A673 (cell line): Measurements from ENCODE around the gene DSTN. TPM values are rescaled to one million over a fixed set of nuclear protein-coding genes. Genes with fewer than 3 reads are reported as not detected.
A peak's percentile ranks its signal among the peaks of the same experiment; 100 is the strongest.

Experiments
- BruUV-seq: library from RNA; stranded (reverse); fragments of 400-500 nt; replicated peaks from 2 replicates; lab custom pipeline; 2021; lab: Mats Ljungman, UMichigan
- CTCF ChIA-PET: fragments of 300-600 bp; sonication (Branson Sonifier 250); formaldehyde crosslinking; loops from one replicate; lab custom pipeline; 2022; ENCODE audit warnings: antibody characterized with exemption; lab: Charles Lee
- POLR2A ChIA-PET: fragments of 300-600 bp; sonication (Branson Sonifier 250); formaldehyde crosslinking; loops from one replicate; lab custom pipeline; 2022; ENCODE audit warnings: antibody characterized with exemption; ENCODE audit not compliant: low non-redundant PET; lab: Charles Lee
- DNase-seq: peaks from one replicate; pipeline ENCODE4 v3.0.0-alpha.2; 2015; ENCODE audit warnings: low spot score
- H3K27ac ChIP-seq: fragments of 200-600 bp; sonication (generic); 2 replicates; pipeline ENCODE4 v1.5.1; 2016; ENCODE audit warnings: mixed run types, low read depth, mild to moderate bottlenecking, mixed read lengths, antibody characterized with exemption, low read length; ENCODE audit not compliant: poor library complexity, severe bottlenecking
- H3K27me3 ChIP-seq: fragments of 200-600 bp; sonication (generic); replicated peaks from 2 replicates; pipeline ENCODE4 v1.6.1; 2017; ENCODE audit warnings: mixed run types, low read depth, mild to moderate bottlenecking, mixed read lengths, antibody characterized with exemption, low read length; ENCODE audit not compliant: insufficient read depth, poor library complexity
- H3K36me3 ChIP-seq: fragments of 200-600 bp; sonication (generic); 2 replicates; pipeline ENCODE4 v1.6.1; 2016; ENCODE audit warnings: mixed run types, mild to moderate bottlenecking, mixed read lengths, antibody characterized with exemption, low read length; ENCODE audit not compliant: insufficient read depth, poor library complexity, severe bottlenecking
- H3K4me1 ChIP-seq: fragments of 200-600 bp; sonication (generic); 2 replicates; pipeline ENCODE4 v1.6.1; 2017; ENCODE audit warnings: mixed run types, mild to moderate bottlenecking, mixed read lengths, antibody characterized with exemption, low read length; ENCODE audit not compliant: insufficient read depth, poor library complexity, severe bottlenecking
- H3K4me3 ChIP-seq: fragments of 200-600 bp; sonication (generic); 2 replicates; pipeline ENCODE4 v1.5.1; 2016; ENCODE audit warnings: low read depth, mixed run types, mild to moderate bottlenecking, mixed read lengths, low read length; ENCODE audit not compliant: poor library complexity, severe bottlenecking
- H3K9me3 ChIP-seq: fragments of 200-600 bp; sonication (generic); 2 replicates; pipeline ENCODE4 v1.6.1; 2016; ENCODE audit warnings: mixed run types, low read depth, mild to moderate bottlenecking, mixed read lengths, antibody characterized with exemption, low read length; ENCODE audit not compliant: poor library complexity, severe bottlenecking
- EZH2 ChIP-seq: fragments of 200-600 bp; sonication (generic); IDR thresholded peaks from 2 replicates; pipeline ENCODE4 v1.6.1; 2017; ENCODE audit warnings: borderline replicate concordance, low read depth, mild to moderate bottlenecking, mixed read lengths, antibody characterized with exemption, low read length; ENCODE audit not compliant: poor library complexity, severe bottlenecking
- intact Hi-C: fragments of 100-400 bp; cut with micrococcal nuclease; formaldehyde crosslinking; loops from one replicate; pipeline ENCODE4 v1.10.0; 2022; ENCODE audit not compliant: unreplicated experiment
- total RNA-seq: library from RNA; stranded (reverse); gene quantifications from 2 replicates; pipeline ENCODE4 v1.2.3, GENCODE V29; 2021
- TF ChIP-seq, protein P1 (sequence below): fragments of 300-800, 200-600 bp; sonication (generic); conservative IDR thresholded peaks from 2 replicates; pipeline ENCODE4 v1.5.1; 2017; ENCODE audit warnings: low read depth, mild to moderate bottlenecking, antibody characterized with exemption, low read length, moderate library complexity, mixed read lengths

Gene DSTN
- total RNA-seq, 1 experiment from 2014 or later: 159 TPM

DNA sequence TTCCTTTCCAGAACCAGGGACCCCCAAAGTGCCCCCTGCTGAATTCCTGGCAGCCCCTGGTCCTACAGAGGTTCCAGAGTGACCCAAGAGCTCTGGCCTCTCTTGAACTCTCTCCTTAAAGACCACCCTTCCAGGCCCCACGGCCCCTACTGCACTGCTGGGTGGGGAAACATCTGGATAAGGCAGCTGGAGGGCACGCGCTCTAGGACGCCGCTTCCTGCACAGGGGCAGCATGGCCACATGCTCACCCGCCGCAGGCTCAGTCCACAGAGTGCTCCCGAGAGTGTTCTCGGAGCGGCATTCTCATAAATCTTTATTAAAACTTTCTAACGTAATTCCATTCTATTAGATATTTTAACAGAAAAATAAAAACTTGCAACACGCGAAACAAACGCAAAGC is 75.1 kb downstream of the DSTN start:
- no peak for DNase-seq
- Histone ChIP-seq H3K36me3 (peaks cover 3% of the 10 kb centered on the region), H3K27ac (no peak overlapping the region), H3K9me3 (no peaks in the 10 kb centered on the region), H3K4me1 (peaks cover 17% of the 10 kb centered on the region), H3K27me3 (no peaks in the 10 kb centered on the region), H3K4me3 (no peak overlapping the region)
- ChIA-PET POLR2A (no interaction called here), CTCF (no interaction called here)
- no TSS peak for BruUV-seq
- TF ChIP-seq, protein P1, sequence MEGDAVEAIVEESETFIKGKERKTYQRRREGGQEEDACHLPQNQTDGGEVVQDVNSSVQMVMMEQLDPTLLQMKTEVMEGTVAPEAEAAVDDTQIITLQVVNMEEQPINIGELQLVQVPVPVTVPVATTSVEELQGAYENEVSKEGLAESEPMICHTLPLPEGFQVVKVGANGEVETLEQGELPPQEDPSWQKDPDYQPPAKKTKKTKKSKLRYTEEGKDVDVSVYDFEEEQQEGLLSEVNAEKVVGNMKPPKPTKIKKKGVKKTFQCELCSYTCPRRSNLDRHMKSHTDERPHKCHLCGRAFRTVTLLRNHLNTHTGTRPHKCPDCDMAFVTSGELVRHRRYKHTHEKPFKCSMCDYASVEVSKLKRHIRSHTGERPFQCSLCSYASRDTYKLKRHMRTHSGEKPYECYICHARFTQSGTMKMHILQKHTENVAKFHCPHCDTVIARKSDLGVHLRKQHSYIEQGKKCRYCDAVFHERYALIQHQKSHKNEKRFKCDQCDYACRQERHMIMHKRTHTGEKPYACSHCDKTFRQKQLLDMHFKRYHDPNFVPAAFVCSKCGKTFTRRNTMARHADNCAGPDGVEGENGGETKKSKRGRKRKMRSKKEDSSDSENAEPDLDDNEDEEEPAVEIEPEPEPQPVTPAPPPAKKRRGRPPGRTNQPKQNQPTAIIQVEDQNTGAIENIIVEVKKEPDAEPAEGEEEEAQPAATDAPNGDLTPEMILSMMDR: no peak
- no peak for TF ChIP-seq EZH2
- intact Hi-C loops: no loop called here

DNA sequence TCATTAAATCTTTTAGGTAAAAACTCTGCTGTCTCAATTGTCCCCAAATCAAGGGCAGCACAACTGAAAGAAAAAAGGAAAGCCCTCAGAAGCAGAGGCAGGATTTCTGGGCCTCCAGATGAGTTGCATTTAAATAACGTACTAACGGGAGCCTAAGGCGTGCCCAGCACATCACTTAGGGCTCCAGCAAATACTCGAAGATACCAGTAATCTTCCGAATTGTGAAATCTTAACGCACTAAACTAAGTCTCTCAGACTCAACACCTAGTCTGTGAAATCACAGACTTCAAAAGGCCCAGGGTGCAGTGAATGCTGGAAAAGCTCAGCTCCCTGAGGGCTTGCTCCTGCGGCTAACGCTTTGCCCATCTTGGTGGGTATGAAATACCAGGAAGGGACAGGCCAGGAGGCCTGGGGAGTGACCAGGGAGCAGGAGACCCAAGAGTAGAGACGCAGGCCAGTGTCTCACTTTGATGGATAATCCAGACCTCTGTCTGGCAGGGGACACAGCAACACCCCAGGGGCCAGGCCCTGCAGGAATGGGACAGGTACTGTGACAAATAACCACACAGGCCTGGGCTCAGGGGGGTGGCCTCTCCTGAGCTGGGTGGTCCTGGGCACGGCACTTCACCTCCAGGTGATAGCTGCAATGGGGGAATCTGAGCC is 75.8 kb downstream of the DSTN start:
- Histone ChIP-seq H3K4me1 (peaks cover 23% of the 10 kb centered on the region), H3K27me3 (no peaks in the 10 kb centered on the region), H3K27ac (no peak overlapping the region), H3K9me3 (no peaks in the 10 kb centered on the region), H3K4me3 (no peak overlapping the region), H3K36me3 (peaks cover 2% of the 10 kb centered on the region)
- POLR2A ChIA-PET: no interaction called here
- no peak for TF ChIP-seq EZH2
- TF ChIP-seq, protein P1: no peak
- CTCF ChIA-PET: interaction anchor here (0.6 kb wide), 1 partner anchor 91 kb away, joined by 3 read pairs; no protein-coding TSS in a partner anchor
- intact Hi-C loops: no loop called here
- no peak for DNase-seq
- BruUV-seq: no TSS peak

DNA sequence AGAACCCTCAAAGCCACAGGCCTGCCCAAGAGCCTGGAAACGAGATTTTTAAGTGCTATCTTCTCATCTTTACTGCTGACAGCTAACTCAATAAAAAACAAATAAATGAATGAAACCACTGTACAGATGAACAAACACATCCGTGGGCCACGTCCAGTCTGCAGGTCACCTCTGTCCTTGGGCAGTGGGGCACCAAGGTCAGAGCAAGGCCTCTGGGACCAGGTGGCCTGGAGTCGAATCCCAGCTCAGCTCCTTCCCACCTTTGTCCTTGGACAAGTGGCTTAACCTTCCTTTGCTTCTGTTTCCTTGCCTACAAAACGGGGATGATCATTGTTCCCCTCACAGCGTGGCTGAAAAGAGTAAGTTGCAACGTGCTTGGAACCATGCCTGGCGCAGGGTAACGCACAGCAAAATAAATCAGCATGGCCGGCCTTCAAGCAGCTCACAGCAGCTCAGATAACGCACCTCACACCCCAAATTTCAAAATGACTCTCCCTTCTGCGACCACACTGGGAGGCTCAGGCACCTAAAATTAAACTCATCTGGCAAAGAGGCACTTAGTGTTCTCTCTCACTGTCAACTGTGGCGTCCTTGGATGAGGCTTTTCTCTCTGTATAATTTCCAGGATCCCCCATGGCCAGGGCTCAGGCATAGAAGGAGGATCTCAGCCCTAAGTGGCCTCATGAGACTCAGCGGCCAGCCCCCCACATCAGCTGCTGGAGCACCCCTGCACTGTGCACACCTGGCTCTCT is 76.5 kb downstream of the DSTN start:
- POLR2A ChIA-PET: no interaction called here
- peaks cover 30% of the 10 kb centered on the region for H3K4me1 ChIP-seq
- H3K27me3 ChIP-seq: no peaks in the 10 kb centered on the region
- no peak overlapping the region for H3K4me3 ChIP-seq
- H3K9me3 ChIP-seq: no peaks in the 10 kb centered on the region
- no peak for TF ChIP-seq EZH2
- TF ChIP-seq, protein P1: no peak
- H3K36me3 ChIP-seq: no peaks in the 10 kb centered on the region
- intact Hi-C loops: no loop called here
- H3K27ac ChIP-seq: peak overlapping the region; percentile 37
- no peak for DNase-seq
- no TSS peak for BruUV-seq
- CTCF ChIA-PET: interaction anchor here (0.6 to 1.1 kb wide), 2 partner anchors 8 to 92 kb away, joined by 3 read pairs; no protein-coding TSS in a partner anchor
